DMS53 treated with DMSO at 0.1 percent for 48 hours (cell line): ENCODE results near the gene ZNF469.
"Not testable (repeated sequence)": the region's sequence is repeated elsewhere in the genome, so short reads cannot be mapped to it uniquely, and the experiment has no call there.

ENCODE experiments used
- DNase-seq: peaks from one replicate; lab custom pipeline; 2025; ENCODE audit not compliant: unreplicated experiment; lab: John Stamatoyannopoulos, UW

The ZNF469 gene

DNA sequence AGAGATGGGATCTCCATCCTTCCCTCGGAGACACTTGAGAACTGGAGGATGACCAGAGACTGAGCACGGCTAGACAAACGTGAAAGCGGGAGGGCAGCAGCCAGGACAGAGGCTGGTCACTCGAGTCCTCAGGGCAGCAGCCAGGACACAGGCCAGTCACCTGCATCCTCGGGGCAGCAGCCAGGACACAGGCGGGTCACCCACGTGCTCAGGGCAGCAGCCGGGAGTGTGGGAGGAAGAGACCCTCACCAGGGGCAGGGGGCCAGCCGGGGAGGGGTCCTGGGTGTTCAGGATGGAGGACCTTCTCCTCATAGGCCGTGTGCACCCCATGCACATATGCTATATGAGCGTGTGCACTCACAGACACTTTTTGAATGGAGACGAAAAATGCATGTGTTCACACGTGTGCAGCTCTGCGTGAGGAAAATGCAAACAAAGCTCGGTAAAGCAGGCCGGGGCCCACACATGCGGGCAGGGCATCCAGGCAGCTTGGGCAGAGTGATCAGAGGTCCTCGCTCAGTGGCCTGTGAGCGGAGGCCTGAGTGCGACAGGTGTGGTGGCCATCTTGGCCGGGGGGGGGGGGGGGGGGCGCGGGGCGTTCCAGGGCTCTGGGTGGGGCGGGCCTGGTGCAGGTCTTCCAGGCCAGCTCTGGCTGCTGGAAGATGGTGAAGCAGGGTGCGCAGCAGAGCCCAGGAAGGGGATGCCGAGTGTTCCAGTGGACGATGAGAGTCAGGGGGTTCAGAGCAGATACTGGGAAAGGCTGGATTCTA, 26.7 kb downstream of the ZNF469 start:
- DNase-seq, result no peak

DNA sequence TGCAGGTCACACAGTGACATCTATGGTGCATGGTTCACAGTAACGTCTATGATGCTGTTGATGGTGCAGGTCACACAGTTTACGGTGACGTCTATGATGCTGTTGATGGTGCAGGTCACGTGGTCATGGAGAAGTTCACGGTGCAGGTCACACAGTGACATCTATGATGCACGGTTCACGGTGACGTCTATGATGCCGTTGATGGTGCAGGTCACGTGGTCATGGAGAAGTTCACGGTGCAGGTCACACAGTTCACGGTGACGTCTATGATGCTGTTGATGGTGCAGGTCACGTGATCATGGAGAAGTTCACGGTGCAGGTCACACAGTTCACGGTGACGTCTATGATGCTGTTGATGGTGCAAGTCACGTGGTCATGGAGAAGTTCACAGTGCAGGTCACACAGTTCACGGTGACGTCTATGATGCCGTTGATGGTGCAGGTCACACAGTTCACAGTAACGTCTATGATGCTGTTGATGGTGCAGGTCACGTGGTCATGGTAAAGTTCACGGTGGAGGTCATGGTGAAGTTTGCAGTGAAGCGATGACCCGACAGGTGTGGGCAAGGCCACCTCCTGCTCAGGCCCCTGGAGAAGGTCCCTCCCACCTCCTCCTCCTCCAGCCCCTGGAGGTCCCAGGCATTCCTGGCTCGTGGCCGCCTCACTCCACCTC, 27.7 kb downstream of the ZNF469 start:
- DNase-seq, result not testable (repeated sequence)

DNA sequence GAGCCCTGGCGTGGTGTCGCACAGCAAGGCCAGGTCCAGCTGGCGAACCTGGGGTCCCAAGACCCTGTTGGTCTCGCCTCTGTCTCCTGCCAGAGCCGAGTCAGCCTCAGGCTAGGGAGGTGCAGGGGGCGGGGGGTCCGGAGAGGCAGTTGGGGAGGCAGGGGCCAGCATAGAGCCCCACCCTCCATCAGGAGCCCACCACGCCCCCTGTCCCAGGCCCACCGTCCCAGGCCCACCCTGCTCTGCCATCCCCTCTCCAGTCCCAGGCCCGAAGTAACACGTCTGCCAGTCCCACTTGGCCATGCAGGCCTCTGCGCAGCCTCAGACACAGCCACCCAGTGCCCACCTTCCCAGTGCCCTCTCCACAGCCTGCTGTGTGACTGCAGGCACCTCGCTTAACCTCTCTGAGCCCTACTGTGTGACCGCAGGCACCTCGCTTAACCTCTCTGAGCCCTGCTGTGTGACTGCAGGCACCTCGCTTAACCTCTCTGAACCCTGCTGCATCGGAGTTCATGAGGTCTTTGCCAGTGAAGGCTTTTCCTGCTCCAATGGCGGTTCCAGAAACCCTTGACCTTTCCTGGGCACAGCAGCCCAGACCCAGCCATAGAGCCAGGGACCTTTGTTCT, 29.3 kb downstream of the ZNF469 start:
- no peak for DNase-seq

- no peak for DNase-seq
Measured at GRCh38 chr16:88412766-88413165, 30.0 kb downstream of the ZNF469 start.

DNA sequence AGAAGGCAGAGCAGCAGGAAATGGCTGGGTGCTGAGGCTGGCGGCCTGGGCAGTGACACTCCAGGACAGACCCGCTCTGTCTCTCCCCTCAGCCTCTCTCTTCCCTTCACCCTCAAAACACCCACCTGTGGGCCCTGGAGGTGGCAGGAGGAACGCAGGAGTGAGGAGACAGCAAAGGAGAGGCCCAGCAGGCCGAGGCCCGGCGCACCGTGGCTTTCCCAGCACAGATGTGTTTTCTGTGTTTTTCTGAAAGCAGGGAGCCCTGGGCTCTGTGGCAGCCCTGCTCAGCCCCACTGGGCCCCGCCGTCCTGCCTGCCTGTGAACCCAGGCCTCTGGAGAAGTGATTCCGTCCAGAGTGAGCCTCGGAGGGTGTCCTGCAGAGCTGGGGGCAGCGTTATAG, 30.5 kb downstream of the ZNF469 start:
- no peak for DNase-seq

- DNase-seq, result no peak
Measured at GRCh38 chr16:88413631-88414030, 30.9 kb downstream of the ZNF469 start.

DNA sequence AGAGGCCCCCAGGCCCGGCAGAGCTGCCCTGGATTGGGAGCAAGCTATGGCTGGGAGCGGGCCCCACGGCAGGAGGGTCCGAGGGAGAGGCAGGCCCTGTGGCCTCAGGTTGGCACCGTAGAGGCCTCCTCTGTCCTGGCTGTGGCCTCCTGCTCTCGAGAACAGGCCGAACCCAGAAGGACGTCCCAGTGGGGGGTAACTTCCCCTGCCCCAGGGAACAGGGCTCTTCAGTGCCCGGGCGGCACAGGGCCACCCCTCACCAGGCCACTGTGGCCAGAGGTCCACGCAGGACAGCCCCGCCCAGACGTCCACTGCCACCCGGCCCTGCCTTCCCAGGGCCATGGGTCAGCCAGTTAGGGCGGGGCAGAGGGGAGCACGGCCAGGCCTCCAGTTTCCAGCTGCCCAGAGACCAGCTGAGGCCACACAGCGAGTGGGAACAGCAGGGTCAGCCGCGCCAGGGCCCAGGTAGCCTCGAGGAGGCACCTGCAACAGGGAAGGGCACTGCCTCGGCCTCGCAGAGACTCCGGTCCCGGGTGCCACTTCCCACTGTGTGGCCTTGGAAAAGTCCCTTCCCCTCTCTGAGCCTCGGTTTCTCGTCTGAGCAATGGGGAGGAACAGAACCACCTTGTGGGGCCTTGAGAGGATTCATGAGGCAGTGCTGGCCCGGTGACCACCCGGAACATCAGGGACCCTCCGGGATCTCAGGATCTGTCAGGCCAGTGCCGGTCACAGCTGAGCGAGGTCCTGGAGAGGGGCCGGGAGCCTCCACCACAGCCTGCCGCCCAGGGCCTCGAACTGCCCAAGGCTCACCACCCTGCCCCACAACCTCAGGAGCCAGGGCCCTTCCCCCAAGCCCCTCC, 32.0 kb downstream of the ZNF469 start:
- DNase-seq, result no peak

DNA sequence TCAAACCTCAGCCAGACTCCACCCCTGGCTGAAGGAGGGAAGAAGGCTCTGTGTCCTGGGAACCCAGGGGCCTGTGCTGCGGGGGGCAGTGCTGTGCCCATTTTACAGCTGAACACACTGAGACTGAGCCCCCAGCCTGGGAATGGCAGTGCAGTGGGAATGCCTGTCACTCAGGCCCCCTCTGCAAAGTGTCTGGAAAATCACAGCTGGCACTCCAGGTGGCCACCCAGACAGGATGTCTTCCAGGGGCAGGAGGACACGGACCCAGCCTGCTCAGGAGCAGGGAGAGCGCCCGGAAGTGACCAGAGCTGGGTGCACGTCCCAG, 32.6 kb downstream of the ZNF469 start:
- DNase-seq, result no peak

- DNase-seq, result no peak
Measured at GRCh38 chr16:88415713-88416323, 33.1 kb downstream of the ZNF469 start.

GRCh38 chr16:88416686-88417085, 33.9 kb downstream of the ZNF469 start:
- DNase-seq, result no peak

GRCh38 chr16:88417684-88418476, 35.1 kb downstream of the ZNF469 start:
- no peak for DNase-seq

- no peak for DNase-seq
Measured at GRCh38 chr16:88418869-88419268, 36.1 kb downstream of the ZNF469 start.

DNA sequence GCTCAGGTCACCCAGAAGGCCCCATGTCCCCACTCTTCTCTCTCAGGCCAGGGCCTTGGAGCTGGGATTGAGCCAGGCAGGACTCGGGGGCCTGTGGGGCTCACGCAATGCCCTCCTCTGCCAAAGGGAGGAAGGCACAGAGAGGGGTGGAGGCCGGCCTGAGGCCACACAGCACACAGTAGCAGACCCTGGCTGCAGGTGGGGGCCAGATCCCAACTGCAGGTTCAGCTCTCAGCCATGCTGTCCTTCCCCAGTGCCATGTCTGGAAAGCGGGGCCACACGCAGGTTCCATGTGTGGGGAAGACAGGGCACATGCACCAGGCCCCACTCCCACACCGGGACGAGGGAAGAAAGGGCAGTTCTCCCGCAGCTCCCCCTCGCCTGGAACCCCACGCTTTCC, 37.0 kb downstream of the ZNF469 start:
- no peak for DNase-seq

- no peak for DNase-seq
Measured at GRCh38 chr16:88420496-88420895, 37.7 kb downstream of the ZNF469 start.

GRCh38 chr16:88421301-88421700, 38.5 kb downstream of the ZNF469 start:
- DNase-seq, result no peak

DNA sequence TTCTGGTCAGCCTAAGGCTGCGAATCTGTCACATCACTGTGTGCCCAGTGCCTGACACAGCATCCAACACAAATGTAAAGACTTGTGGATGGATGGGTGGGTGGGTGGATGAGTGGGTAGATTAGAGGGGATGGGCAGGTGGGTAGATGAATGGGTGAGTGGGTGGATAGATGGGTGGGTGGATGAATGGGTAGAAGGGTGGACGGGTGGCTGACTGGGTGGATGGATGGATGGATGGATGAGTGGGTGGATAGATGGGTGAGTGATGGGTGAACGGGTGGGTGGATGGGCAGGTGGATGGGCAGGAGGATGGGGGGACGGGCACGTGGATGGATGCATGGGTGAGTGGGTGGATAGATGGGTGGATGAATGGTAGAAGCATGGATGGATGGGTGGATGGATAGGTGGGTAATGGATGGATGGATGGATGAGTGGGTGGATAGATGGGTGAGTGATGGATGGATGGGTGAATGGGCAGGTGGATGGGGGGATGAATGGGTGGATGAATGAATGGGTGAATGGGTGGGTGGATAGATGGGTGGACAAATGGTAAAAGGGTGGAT, 39.2 kb downstream of the ZNF469 start:
- no peak for DNase-seq

DNA sequence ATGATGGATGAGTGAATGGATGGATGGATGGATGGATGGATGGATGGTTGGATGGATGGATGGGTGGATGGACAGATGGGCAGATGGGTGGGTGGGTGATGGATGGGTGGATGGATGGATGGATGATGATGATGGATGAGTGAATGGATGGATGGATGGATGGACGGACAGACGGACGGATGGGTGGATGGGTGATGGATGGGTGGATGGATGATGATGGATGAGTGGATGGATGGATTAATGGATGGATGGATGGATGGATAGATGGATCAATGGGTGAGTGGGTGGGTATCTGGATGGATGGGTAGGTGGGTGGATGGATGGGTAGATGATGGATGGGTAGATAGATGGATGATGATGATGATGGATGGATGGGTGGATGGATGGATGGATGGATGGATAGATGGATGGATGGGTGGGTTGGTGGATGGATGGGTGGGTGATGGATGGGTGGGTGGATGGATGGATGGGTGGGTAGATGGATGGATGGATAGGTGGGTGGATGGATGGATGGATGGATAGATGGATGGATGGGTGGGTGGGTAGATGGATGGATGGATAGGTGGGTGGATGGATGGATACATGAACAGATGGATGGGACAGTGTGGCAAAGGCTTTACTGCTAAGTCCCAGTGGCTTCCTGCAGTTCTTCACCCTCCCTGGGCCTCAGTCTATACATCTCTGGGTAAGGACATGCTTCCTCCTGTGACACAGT, 40.1 kb downstream of the ZNF469 start:
- DNase-seq, result no peak

DNA sequence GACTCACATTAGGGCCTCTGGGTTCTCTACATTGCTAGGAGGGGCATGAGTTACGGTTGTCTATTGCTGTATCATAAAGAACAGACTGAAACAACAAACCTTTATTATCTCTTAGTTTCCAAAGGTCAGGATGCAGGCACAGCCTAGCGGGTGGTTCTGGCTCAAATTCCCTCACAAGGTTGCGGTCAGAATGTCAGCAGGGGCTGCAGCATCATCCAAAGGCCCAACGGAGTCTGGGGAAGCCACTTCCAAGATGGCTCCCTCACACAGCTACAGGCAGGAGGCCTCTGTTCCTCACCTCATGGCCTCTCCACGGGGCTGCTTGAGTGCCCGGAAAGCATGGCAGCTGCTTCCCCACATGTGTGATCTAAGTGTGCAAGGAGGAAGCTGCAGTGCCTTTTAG, 40.7 kb downstream of the ZNF469 start:
- DNase-seq, result no peak

GRCh38 chr16:88424587-88425235, 42.0 kb downstream of the ZNF469 start:
- no peak for DNase-seq
